DMS114 treated with DMSO at 0.1 percent for 48 hours (cell line): ENCODE data around the gene COX5A.
"Not testable (repeated sequence)": the region's sequence is repeated elsewhere in the genome, so short reads cannot be mapped to it uniquely, and the experiment has no call there.

Source experiments
- DNase-seq: peaks from one replicate; lab custom pipeline; 2025; ENCODE audit not compliant: unreplicated experiment; lab: John Stamatoyannopoulos, UW

Gene COX5A

GRCh38 chr15:74955796-74956647, 18.1 kb upstream of the COX5A start:
- peak; percentile 75 for DNase-seq

- DNase-seq: no peak
Measured at GRCh38 chr15:74955017-74955416, 17.1 kb upstream of the COX5A start.

GRCh38 chr15:74954515-74954914, 16.6 kb upstream of the COX5A start:
- DNase-seq: no peak

- DNase-seq: no peak
Measured at GRCh38 chr15:74951006-74951405, 13.1 kb upstream of the COX5A start.

GRCh38 chr15:74950078-74950908, 12.4 kb upstream of the COX5A start:
- DNase-seq: peak; percentile 87

- DNase-seq: no peak
Measured at GRCh38 chr15:74937272-74937589, 642 bp downstream of the COX5A start.

GRCh38 chr15:74935193-74935592, 2.7 kb downstream of the COX5A start:
- DNase-seq: not testable (repeated sequence)

- no peak for DNase-seq
Measured at GRCh38 chr15:74933573-74933972, 4.3 kb downstream of the COX5A start.

GRCh38 chr15:74928771-74929198, 9.1 kb downstream of the COX5A start:
- DNase-seq: no peak

- no peak for DNase-seq
Measured at GRCh38 chr15:74924525-74924924, 13.3 kb downstream of the COX5A start.

- no peak for DNase-seq
Measured at GRCh38 chr15:74920456-74920855, 17.4 kb downstream of the COX5A start.

GRCh38 chr15:74917676-74918075, 20.2 kb downstream of the COX5A start:
- no peak for DNase-seq

GRCh38 chr15:74913799-74914198, 24.1 kb downstream of the COX5A start:
- not testable (repeated sequence) for DNase-seq

- DNase-seq: no peak
Measured at GRCh38 chr15:74913041-74913440, 24.8 kb downstream of the COX5A start.

- DNase-seq: no peak
Measured at GRCh38 chr15:74908635-74909034, 29.2 kb downstream of the COX5A start.

- peak; percentile 46 for DNase-seq
Measured at GRCh38 chr15:74907163-74907870, 30.6 kb downstream of the COX5A start.

- DNase-seq: peak; percentile 91
Measured at GRCh38 chr15:74906450-74907162, 31.3 kb downstream of the COX5A start, which contains the start of gene FAM219B. FAM219B (minus strand) TSS chr15:74906851; CDS start chr15:74906800, 51 bp downstream.

GRCh38 chr15:74906067-74906449, 31.8 kb downstream of the COX5A start:
- DNase-seq: no peak

- no peak for DNase-seq
Measured at GRCh38 chr15:74904190-74904805, 33.6 kb downstream of the COX5A start.

- no peak for DNase-seq
Measured at GRCh38 chr15:74903676-74904075, 34.2 kb downstream of the COX5A start.
